ENCODE data around the gene SOCS1. TPM values are rescaled to one million over a fixed set of nuclear protein-coding genes. Genes with fewer than 3 reads are reported as not detected.

SOCS1 gene
- total and polyA plus RNA-seq, 2 of the 8 experiments (the other 6 are each of a cell fraction or from before 2014, with no cell fraction given) = 21.0 to 48.9 TPM

GRCh38 chr16:11208916-11209665 is 46.9 kb downstream of the SOCS1 start (continued):
- no peak for TF ChIP-seq SAP30 (IDR thresholded peaks at IDR 0.05; ENCODE audit: insufficient read depth, insufficient replicate concordance, low read length)
- TF ChIP-seq NRF1 (IDR thresholded peaks at IDR 0.05; ENCODE audit: low read depth, low read length) = no peak
- TF ChIP-seq JUND (IDR thresholded peaks at IDR 0.05; ENCODE audit: low read length) = no peak
- TF ChIP-seq KDM5A (IDR thresholded peaks at IDR 0.05; ENCODE audit: low read length) = no peak
- no peak for TF ChIP-seq CEBPB (IDR thresholded peaks at IDR 0.05; ENCODE audit: low read depth, low read length)
- TF ChIP-seq, protein P1, sequence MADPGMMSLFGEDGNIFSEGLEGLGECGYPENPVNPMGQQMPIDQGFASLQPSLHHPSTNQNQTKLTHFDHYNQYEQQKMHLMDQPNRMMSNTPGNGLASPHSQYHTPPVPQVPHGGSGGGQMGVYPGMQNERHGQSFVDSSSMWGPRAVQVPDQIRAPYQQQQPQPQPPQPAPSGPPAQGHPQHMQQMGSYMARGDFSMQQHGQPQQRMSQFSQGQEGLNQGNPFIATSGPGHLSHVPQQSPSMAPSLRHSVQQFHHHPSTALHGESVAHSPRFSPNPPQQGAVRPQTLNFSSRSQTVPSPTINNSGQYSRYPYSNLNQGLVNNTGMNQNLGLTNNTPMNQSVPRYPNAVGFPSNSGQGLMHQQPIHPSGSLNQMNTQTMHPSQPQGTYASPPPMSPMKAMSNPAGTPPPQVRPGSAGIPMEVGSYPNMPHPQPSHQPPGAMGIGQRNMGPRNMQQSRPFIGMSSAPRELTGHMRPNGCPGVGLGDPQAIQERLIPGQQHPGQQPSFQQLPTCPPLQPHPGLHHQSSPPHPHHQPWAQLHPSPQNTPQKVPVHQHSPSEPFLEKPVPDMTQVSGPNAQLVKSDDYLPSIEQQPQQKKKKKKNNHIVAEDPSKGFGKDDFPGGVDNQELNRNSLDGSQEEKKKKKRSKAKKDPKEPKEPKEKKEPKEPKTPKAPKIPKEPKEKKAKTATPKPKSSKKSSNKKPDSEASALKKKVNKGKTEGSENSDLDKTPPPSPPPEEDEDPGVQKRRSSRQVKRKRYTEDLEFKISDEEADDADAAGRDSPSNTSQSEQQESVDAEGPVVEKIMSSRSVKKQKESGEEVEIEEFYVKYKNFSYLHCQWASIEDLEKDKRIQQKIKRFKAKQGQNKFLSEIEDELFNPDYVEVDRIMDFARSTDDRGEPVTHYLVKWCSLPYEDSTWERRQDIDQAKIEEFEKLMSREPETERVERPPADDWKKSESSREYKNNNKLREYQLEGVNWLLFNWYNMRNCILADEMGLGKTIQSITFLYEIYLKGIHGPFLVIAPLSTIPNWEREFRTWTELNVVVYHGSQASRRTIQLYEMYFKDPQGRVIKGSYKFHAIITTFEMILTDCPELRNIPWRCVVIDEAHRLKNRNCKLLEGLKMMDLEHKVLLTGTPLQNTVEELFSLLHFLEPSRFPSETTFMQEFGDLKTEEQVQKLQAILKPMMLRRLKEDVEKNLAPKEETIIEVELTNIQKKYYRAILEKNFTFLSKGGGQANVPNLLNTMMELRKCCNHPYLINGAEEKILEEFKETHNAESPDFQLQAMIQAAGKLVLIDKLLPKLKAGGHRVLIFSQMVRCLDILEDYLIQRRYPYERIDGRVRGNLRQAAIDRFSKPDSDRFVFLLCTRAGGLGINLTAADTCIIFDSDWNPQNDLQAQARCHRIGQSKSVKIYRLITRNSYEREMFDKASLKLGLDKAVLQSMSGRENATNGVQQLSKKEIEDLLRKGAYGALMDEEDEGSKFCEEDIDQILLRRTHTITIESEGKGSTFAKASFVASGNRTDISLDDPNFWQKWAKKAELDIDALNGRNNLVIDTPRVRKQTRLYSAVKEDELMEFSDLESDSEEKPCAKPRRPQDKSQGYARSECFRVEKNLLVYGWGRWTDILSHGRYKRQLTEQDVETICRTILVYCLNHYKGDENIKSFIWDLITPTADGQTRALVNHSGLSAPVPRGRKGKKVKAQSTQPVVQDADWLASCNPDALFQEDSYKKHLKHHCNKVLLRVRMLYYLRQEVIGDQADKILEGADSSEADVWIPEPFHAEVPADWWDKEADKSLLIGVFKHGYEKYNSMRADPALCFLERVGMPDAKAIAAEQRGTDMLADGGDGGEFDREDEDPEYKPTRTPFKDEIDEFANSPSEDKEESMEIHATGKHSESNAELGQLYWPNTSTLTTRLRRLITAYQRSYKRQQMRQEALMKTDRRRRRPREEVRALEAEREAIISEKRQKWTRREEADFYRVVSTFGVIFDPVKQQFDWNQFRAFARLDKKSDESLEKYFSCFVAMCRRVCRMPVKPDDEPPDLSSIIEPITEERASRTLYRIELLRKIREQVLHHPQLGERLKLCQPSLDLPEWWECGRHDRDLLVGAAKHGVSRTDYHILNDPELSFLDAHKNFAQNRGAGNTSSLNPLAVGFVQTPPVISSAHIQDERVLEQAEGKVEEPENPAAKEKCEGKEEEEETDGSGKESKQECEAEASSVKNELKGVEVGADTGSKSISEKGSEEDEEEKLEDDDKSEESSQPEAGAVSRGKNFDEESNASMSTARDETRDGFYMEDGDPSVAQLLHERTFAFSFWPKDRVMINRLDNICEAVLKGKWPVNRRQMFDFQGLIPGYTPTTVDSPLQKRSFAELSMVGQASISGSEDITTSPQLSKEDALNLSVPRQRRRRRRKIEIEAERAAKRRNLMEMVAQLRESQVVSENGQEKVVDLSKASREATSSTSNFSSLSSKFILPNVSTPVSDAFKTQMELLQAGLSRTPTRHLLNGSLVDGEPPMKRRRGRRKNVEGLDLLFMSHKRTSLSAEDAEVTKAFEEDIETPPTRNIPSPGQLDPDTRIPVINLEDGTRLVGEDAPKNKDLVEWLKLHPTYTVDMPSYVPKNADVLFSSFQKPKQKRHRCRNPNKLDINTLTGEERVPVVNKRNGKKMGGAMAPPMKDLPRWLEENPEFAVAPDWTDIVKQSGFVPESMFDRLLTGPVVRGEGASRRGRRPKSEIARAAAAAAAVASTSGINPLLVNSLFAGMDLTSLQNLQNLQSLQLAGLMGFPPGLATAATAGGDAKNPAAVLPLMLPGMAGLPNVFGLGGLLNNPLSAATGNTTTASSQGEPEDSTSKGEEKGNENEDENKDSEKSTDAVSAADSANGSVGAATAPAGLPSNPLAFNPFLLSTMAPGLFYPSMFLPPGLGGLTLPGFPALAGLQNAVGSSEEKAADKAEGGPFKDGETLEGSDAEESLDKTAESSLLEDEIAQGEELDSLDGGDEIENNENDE (IDR thresholded peaks at IDR 0.05; ENCODE audit: insufficient replicate concordance, low read length) = no peak
- no peak for TF ChIP-seq SP2 (IDR thresholded peaks at IDR 0.05; ENCODE audit: low read length)

Measured in H1 (cell line).